ENCODE results near the gene XCL1. TPM values are rescaled to one million over a fixed set of nuclear protein-coding genes. Genes with fewer than 3 reads are reported as not detected.

Gene XCL1
- total RNA-seq, 1 experiment from 2014 or later: not detected

DNA sequence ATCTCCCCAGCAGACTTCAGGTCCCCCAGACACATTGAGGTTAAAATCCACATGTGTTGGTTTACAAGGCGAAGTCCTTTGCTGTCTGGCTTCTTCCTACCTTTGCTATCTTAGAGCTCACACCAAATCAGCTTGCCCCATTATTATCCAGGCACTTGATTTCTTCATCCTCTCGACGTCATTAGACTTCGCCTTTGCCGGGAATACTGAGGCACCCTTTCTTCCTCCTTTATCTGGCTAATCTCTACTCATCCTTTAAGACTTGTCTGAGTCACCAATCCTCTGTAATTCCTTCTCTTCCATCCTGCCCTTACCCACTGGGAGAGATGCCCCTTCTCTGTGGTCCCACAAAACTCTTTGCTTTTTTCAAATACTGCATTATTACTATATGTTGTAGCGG is 23.4 kb upstream of the XCL1 start:
- ChIA-PET POLR2A (ENCODE audit: low non-redundant PET) (no interaction called here), CTCF (no interaction called here)
- H3K36me3 ChIP-seq (ENCODE audit: insufficient read depth, low read length, poor library complexity, severe bottlenecking): no peaks in the 10 kb centered on the region

DNA sequence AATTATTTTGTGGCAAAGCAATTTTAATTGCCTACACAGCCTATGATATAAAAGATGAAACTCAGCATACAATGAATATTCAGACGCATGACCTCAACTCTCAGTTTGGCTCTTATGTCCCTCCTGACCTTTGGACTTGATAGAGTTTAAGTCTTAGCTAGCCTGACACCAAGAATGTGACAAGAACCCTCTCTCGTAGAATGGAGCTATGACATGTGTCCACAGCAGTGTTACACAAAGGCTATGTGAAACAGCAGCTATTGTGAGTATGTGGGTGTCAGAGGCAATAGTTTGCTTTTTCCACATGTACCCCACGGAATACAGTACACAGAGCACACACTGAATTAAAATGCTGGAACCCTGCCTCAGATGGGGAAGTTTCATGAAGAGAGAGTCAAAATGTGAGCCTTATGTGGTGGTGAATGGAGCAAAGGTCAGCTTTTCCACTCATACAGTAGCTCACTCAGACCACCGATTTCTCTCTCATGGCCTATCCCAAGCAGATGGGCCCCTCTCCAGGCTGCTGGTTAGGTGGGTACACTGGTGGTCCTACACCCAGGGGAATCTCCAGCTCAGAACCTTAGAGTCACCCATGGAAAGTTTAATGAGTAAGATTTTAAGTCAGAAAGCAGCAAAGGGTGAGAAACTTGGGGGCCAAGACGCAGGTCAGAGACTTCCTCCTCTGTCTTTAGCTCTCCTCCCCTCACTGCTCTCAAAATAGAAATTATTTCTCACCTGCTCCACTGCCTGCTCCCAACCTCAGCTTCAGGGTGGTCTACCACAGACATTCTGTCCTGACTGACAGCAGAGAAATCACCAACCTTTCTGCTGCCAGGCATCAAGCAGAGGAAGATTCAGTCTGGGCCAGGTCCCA is 22.5 kb upstream of the XCL1 start:
- H3K27me3 ChIP-seq (replicated peaks; ENCODE audit: insufficient read depth, low read depth, low read length, poor library complexity): no peaks in the 10 kb centered on the region
- no TSS peak for BruUV-seq (replicated peaks)
- CTCF ChIA-PET: no interaction called here
- H3K27ac ChIP-seq (ENCODE audit: low read depth, low read length, poor library complexity, severe bottlenecking): no peak overlapping the region
- no peak for DNase-seq (ENCODE audit: low spot score)
- TF ChIP-seq, protein P1, sequence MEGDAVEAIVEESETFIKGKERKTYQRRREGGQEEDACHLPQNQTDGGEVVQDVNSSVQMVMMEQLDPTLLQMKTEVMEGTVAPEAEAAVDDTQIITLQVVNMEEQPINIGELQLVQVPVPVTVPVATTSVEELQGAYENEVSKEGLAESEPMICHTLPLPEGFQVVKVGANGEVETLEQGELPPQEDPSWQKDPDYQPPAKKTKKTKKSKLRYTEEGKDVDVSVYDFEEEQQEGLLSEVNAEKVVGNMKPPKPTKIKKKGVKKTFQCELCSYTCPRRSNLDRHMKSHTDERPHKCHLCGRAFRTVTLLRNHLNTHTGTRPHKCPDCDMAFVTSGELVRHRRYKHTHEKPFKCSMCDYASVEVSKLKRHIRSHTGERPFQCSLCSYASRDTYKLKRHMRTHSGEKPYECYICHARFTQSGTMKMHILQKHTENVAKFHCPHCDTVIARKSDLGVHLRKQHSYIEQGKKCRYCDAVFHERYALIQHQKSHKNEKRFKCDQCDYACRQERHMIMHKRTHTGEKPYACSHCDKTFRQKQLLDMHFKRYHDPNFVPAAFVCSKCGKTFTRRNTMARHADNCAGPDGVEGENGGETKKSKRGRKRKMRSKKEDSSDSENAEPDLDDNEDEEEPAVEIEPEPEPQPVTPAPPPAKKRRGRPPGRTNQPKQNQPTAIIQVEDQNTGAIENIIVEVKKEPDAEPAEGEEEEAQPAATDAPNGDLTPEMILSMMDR (conservative IDR thresholded peaks at IDR 0.05; ENCODE audit: low read depth, low read length): no peak
- TF ChIP-seq EZH2 (IDR thresholded peaks at IDR 0.05; ENCODE audit: borderline replicate concordance, low read depth, low read length, poor library complexity, severe bottlenecking): no peak
- H3K4me3 ChIP-seq (ENCODE audit: low read depth, low read length, poor library complexity, severe bottlenecking): no peak overlapping the region
- H3K36me3 ChIP-seq (ENCODE audit: insufficient read depth, low read length, poor library complexity, severe bottlenecking): no peaks in the 10 kb centered on the region
- intact Hi-C loops (cut with micrococcal nuclease; ENCODE audit: unreplicated experiment): no loop called here
- no peaks in the 10 kb centered on the region for H3K9me3 ChIP-seq (ENCODE audit: low read depth, low read length, poor library complexity, severe bottlenecking)
- POLR2A ChIA-PET (ENCODE audit: low non-redundant PET): interaction anchor here (0.6 kb wide), 1 partner anchor 1739 kb away, joined by 4 read pairs; no protein-coding TSS in a partner anchor
- no peaks in the 10 kb centered on the region for H3K4me1 ChIP-seq (ENCODE audit: insufficient read depth, low read length, poor library complexity, severe bottlenecking)

More for the DNA sequence above, 23.4 kb upstream of the XCL1 start:
- no peak for TF ChIP-seq EZH2 (IDR thresholded peaks at IDR 0.05; ENCODE audit: borderline replicate concordance, low read depth, low read length, poor library complexity, severe bottlenecking)
- TF ChIP-seq, protein P1 (conservative IDR thresholded peaks at IDR 0.05; ENCODE audit: low read depth, low read length): no peak
- no peaks in the 10 kb centered on the region for H3K9me3 ChIP-seq (ENCODE audit: low read depth, low read length, poor library complexity, severe bottlenecking)
- H3K27ac ChIP-seq (ENCODE audit: low read depth, low read length, poor library complexity, severe bottlenecking): no peak overlapping the region
- no peak overlapping the region for H3K4me3 ChIP-seq (ENCODE audit: low read depth, low read length, poor library complexity, severe bottlenecking)
- no peaks in the 10 kb centered on the region for H3K4me1 ChIP-seq (ENCODE audit: insufficient read depth, low read length, poor library complexity, severe bottlenecking)
- intact Hi-C loops (cut with micrococcal nuclease; ENCODE audit: unreplicated experiment): no loop called here
- DNase-seq (ENCODE audit: low spot score): no peak
- H3K27me3 ChIP-seq (replicated peaks; ENCODE audit: insufficient read depth, low read depth, low read length, poor library complexity): no peaks in the 10 kb centered on the region
- no TSS peak for BruUV-seq (replicated peaks)

DNA sequence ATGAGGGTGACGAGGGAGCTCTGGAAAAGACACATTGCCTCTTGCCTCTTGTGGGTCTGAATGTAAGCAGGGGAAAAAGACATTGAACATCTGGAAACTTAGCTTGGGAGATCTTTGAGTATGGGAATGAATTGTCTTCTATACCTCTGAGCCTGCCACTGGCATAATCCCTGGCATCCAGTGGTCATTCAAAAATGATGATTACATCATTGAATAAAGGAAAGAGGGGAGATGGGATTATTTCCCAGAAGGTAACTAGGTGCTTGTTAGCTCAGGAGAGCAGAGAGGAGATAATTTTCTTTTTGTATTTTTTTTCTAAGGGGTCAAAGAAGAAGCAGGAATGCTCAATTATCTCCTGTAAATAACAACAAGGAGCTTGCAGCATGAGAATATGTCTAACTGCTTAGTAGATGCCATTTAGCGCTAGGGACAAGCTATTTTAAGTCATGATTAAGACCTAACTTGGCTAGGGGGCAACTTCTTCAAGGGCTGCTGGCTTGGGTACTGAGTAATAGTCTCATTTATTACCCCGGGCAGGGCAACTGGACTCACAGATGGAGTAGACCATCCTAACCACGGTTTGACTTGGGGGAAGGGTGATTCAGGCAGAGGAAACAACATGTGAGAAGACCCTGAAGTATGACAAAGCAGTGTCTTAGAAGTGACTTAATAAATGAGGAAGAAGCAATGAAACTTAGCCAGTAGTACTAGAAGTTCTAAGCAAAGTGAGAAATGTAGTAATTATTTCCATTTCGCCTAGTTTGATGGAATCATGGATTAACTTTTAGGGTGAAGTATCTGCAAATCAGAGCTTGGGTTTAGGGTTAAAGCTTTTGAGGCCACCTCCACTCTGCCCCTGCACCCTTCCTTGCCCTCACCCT is 21.6 kb upstream of the XCL1 start:
- TF ChIP-seq, protein P1 (conservative IDR thresholded peaks at IDR 0.05; ENCODE audit: low read depth, low read length): no peak
- no peak for TF ChIP-seq EZH2 (IDR thresholded peaks at IDR 0.05; ENCODE audit: borderline replicate concordance, low read depth, low read length, poor library complexity, severe bottlenecking)
- Histone ChIP-seq H3K27ac (ENCODE audit: low read depth, low read length, poor library complexity, severe bottlenecking) (no peak overlapping the region), H3K9me3 (ENCODE audit: low read depth, low read length, poor library complexity, severe bottlenecking) (no peaks in the 10 kb centered on the region), H3K4me1 (ENCODE audit: insufficient read depth, low read length, poor library complexity, severe bottlenecking) (no peaks in the 10 kb centered on the region), H3K4me3 (ENCODE audit: low read depth, low read length, poor library complexity, severe bottlenecking) (no peak overlapping the region), H3K36me3 (ENCODE audit: insufficient read depth, low read length, poor library complexity, severe bottlenecking) (no peaks in the 10 kb centered on the region), H3K27me3 (replicated peaks; ENCODE audit: insufficient read depth, low read depth, low read length, poor library complexity) (peaks cover 4% of the 10 kb centered on the region)
- intact Hi-C loops (cut with micrococcal nuclease; ENCODE audit: unreplicated experiment): no loop called here
- ChIA-PET CTCF (no interaction called here), POLR2A (ENCODE audit: low non-redundant PET) (interaction anchor here (0.6 kb wide), 1 partner anchor 1739 kb away, joined by 4 read pairs; no protein-coding TSS in a partner anchor)
- DNase-seq (ENCODE audit: low spot score): no peak
- no TSS peak for BruUV-seq (replicated peaks)

Measured in A673 (cell line).